ENCODE data around the gene HOMER3.
A peak's percentile ranks its signal among the peaks of the same experiment; 100 is the strongest.

HOMER3 gene

DNA sequence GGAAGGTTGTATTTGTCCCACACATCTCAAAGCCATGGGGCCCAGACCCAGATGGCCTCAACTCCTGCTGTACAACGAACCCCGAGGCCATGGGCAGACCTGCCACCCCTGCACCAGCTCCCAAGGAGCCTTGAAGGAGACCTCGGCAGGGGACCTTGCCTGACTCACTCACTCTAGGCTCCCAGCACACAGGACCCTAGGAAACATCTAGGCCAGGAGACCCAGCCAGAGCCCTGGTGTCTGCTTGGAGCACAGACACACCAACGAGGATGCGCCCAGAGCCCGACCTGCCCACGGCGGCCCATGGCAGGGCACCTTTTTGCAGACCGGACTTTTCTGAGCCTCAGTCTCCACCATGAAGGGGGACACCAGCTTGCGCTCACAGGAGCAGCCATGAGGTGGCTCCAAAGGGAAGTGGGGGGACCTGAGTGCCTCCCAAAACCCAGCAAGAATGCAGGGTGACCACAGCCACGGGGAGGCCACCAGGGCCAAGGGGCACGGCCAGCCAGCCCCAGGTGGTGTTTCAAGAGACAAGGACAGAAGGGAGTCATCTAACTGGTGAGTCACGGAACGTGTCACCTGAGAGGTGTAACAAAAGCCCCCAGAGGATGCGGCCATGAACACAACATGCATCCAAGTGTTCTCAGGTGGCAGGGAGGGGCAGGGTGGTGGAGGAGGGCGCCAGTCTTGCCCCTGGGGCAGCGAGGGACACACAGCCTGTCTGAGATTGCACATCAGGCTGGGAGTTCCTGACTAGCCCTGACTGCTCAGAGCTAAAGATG is 40.1 kb downstream of the HOMER3 start:
- DNase-seq (ENCODE audit: low spot score), result no peak

DNA sequence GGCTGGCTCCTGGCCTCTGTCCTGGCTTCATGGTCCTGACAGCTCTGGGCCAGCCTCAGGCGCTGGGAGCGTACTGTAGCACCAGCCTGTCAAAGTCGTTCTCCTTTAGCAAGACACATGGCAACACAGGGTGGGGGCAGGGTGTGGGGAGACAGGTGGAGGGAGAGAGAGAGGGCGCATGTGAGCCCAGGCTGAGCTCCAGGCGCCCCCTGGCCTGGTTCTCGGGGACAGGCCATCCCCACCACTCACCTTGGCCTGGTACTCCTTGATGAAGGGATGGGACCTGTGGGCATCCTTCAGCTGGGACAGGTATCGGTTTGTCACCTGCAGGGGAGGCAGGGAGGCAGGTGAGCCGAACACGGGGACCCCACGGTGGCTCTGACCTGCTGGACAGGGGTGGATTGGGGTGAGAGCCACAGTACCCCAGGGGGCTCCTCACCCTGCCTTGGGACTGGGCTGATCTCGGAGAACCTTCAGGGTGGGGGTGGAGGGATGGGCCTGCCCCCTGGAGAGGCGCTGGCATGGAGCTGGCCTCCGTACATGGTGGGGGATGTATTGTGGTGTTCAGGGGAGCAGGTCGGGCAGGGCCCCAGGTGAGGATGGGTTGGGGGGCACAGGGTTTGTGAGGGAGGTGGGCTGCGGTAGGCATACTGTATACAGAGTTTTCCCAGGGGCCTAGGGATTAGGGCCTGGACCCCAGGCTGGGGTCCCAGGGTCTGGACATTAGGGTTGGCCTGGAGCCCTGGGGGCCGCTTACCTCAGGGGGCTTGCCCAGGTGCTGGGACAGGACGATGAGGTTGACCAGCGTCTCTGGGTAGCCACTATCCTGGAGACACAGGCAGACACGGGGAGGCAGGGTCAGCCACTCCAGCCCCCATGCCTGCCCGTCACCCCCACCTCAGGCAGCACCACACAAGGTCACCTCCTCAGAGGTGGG is 41.1 kb downstream of the HOMER3 start:
- DNase-seq (ENCODE audit: low spot score), result no peak

DNA sequence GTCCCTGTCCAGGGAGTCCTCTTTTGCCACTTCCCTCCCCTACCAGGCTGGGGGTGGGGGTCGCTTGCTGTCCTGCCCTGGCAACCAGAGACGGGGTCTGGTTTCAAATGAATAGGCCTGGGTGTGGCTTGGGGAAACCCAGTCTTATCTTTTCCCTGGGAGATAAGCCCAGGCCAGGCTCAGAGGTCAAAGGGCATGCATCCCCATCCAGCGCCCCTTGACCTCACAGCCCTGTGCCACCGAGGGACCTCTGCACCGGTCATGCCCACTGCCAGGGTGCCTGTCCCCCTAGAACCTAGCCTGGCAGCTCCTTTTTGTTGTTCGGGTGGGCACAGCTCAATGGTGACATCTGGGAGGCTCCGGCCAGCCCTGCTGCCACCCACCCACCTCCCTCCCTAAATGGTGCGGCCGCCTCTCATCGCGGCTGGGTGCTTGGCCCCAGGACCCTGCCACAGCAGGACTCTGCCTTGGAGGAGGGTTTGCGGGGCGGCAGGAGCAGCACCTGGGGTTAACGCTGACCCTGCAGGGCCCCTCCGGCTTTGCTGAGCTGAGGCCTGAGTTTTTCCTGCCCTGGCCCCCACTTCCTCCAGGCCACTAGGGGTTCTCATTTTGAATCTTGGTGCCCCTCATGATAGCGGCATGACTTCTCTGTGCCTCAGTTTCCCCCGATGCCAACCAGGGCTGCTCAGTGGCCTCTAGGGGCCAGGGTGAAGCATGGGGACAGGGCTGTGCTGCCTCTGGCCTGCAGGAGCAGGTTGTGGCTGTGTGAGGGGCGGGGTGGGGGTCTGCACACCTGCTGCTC is 42.2 kb downstream of the HOMER3 start:
- DNase-seq (ENCODE audit: low spot score), result no peak

DNA sequence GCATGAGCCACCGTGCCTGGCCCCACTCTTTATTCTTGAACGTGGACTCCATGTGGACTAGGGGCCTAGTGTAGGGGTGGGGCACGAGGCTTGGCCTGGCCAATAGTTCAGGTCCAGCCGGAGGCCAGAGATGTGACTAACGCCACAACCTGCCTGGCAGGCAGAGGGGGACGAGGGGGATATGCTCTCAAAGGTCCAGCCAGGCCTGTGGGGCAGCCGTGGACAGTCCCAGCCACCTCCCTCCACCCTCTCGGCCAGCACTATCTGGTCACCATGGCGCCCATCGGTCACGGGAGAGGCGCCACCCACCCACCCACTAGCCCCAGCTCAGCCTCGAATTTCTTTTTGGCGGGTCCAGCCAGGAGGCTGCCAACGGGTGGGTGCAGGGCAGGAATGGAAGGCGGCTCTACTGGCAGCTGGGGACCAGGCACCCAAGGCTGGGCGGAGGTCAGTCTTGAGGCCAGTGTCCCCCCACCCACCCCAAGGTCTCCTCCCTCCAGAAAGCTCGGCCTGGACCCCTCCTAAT is 42.9 kb downstream of the HOMER3 start:
- DNase-seq (ENCODE audit: low spot score), result no peak

DNA sequence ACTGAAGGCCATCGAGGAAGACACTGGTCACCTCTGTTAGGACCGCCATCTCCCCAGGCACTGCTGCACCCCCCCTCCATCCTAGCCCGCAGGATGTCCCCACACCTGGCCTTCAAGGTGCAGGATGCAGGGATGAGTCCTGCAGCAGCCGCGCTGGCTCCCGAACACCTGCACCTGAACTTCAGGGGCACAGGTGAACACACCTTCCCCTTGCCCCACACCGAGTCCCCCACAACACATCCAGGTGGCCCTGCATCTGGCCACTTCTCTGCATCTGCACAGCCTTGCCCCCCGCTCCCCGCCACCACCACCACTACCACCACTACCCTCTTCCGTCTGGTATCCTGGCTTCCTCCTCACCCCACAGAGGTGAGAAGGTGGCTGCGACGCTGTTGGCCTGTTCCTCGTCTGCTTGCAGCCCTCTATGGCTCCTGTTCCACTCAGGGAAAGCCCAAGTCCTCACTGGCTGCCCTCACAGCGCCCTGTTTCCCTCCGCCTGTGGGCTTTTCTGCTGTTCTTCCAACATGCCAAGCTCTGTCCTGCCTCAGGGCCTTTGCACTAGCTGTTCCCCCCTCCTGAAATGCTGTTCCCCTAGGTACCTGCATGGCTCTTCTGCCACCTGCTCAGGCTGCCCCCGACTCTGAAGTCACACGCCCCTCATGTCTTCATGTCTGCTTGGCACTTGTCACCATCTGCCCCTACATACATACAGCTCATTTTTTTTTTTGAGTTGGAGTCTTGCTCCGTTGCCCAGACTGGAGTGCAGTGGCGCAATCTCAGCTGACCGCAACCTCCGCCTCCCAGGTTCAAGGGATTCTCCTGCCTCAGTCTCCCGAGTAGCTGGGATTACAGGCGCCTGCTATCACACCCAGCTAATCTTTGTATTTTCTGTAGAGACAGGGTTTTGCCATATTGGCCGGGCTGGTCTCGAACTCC is 43.7 kb downstream of the HOMER3 start:
- no peak for DNase-seq (ENCODE audit: low spot score)

DNA sequence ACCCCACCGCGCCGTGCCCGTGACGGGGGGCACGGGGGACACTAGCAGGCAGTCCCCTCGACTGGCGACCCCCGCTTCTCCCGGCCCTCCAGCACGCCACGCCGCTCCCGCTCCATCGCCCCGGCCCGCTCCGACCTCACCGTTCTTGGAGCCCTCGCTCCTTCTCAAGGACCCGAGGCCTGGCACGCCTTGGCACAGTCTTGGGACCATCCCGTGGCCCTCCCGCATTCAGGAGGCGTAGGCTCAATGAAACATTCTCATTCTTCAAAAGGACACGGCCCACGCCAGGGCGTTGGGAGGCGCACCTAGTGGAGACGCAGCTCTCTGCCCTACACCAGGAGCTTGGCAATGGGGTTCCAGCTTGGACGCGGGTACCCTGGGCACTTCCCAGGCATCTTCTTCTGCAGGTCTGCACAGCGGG is 44.6 kb downstream of the HOMER3 start:
- peak; percentile 49 for DNase-seq (ENCODE audit: low spot score)

DNA sequence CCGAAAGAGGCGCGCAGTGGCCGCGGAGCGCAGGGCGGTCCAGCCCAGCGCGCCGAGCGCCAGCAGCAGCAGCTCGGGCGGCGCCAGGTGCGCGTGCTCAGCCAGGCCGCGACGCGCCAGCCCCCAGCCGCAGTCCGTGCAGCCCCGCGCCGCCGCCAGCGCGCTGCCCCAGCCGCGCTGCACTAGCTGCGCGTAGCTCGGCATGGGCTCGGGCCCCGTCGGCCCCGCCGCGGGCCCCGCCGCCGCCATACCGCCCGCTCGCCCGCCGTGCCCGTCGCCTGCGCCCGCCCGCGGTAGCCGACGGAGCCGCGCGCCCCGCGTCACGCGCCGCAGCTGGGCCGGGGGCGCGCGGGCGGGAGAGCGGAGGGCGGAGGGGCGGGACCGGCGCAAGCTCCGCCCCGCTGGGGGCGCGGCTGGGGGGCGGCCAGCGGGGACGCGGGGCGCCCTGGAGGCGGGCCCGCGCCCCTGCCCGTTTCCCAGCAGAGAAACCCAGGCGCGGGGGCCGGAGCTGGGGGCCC is 45.1 kb downstream of the HOMER3 start, which contains the start of gene CERS1:
Gene CERS1 (minus strand): TSS at position 335 of the 518 bp plus-strand sequence. CDS start 86 bp downstream, at position 249.
- peak; percentile 60 for DNase-seq (ENCODE audit: low spot score)

DNA sequence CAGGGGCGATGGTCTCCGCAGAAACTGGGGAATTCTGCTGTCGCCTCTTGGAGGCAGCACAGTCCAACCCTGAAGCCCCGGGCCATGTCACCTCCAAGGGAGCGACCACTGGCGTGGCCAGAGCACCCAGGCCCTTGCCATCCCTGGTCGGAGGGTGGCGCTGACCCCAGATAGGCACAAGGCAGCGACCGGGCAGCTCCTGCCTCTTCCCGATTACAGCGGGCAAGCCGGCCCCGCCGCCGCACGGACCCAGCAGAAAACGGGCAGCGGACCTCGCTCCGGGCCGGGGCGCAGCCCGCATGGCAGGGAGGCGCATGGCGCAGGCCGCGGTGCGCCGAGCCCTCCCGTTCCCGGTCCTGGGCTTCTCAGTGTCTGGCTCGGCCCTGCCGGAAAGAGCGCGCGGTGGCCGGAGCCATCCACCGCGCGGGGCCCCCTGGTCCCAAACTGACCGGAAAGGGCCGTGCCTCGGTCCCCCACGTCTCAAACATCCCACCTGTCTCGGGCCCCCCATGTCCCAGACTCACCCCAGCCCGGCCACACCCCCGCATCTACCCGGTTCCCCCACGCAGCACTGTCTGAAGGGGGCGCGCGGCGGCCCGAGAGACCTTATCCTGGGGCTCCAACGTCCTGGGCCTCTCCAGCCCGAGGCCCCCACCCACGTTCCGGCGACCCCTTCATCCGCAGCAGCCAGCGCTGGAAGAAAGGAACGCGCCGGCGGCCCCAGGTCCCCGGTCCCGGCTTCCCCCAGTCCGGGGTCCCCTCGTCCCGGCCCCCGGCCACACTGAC is 45.8 kb downstream of the HOMER3 start:
- peak; percentile 79 for DNase-seq (ENCODE audit: low spot score)

DNA sequence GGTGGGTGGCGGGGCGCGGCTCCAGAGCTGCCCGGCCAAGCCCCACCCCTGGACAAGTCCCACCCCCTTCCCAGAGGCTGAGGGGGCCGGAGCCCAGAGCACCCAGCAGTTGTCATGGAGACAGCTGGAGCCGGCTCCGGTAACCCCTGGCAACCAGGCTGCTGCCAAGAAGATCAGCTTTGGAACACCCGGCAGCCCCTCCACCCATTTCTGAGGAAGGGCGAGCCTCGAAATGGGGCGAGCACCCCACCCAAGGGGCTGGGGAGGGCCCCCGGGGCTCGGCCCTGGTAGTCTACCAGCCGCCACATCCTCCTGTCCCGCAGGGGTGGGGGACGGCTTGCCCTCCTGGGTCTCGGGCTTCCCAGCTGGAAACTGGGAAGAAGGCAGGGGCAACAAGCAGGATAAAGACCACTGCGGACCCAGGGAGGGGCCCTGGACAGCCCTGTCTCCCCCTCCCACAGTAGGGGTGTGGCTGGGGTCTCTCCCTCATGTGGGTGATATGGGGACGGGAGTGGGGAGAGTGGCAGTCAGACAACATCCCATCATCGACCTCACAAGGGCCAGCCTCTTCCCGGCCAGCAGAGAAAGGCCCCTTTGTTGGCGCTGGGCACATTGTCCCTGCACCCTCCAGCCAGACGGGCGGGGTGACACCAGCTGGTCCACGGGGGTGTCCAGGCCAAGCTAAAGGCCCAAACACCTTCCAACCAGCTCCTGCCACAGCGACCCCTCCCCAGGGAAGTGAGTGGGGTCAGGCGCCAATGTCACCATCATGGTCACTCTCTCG is 46.6 kb downstream of the HOMER3 start:
- peak; percentile 83 for DNase-seq (ENCODE audit: low spot score)

DNA sequence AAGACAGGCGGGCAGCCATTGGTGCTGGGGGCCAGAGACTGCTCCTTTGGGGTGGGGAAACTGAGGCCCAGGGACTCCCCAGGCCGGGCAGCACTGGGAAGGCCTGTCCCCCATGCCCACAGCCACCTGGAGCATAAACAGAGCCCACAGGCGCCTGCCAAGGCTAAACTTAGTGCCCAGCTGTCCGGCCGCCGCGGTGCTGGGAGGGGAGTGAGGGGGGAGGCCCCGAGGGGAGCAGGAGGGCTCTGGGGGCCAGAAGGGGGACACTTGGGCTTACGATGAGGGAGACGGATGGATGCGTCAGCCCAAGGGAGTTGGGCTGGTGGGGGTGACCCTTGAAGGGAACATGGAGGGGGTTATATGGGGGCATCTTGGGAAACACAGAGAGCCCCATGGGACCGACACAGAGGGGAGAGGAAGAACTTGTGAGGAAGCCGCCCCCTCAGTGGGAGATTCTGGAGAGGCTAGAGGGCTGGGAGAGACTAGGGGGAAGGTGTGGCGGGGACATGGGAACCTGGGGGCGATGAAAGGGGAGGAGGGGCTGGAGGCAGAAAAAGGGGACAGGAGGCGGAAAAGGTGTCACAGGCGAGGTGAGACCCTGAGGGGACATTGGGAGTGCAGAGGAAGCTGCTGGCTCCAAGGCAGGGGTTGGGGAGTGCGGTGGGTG is 47.3 kb downstream of the HOMER3 start:
- DNase-seq (ENCODE audit: low spot score), result no peak

DNA sequence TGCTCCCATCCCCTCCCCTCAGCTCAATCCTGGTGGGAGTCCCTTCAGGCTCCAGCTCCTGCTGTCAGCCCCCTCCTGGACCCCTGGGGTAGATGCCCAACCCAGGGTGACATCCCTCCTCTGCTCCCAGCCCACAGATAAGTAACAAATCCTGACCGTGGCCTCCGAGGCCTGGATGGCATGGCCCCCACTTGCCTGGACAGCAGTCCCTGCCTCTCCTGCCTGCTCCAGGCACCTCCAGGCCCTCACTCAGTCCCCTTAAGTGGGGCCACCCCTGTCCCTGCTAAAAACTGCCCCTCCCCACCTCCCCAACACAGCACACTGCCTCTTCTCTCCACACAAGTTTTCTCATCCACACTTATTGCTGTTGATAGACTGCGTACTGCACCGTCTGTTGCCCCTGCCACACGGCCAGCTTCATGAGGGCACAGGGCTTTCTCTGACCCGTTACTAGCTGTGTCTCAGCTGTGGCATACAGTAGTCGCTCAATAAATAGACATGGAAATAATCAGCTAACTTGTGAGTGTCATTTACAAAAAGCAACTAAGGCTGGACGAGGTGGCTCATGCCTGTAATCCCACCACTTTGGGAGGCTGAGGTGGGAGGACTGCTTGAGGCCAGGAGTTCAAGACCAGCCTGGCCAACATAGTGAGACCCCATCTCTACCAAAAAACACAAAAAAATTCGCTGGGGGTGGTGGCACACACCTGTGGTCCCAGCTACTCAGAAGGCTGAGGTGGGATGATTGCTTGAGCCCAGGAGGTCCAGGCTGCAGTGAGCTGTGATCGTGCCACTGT is 50.9 kb downstream of the HOMER3 start:
- DNase-seq (ENCODE audit: low spot score), result no peak

DNA sequence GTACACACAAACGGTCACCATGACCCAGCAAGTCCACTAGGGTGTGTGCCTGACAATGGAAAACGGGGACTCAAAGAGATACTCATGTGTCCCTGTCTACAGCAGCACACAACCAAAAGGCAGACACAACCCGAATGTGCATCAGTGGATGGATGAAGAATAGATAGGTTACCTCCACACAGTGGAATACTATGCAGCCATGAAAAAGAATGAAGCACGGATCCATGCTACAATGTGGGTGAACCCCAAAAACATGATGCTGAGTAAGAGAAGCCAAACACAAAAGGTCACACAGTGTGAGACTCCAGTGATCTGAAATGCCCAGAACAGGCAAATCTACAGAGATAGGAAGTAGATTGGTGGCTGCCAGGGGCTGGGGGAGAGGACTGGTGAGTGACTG is 54.0 kb downstream of the HOMER3 start:
- DNase-seq (ENCODE audit: low spot score), result no peak

DNA sequence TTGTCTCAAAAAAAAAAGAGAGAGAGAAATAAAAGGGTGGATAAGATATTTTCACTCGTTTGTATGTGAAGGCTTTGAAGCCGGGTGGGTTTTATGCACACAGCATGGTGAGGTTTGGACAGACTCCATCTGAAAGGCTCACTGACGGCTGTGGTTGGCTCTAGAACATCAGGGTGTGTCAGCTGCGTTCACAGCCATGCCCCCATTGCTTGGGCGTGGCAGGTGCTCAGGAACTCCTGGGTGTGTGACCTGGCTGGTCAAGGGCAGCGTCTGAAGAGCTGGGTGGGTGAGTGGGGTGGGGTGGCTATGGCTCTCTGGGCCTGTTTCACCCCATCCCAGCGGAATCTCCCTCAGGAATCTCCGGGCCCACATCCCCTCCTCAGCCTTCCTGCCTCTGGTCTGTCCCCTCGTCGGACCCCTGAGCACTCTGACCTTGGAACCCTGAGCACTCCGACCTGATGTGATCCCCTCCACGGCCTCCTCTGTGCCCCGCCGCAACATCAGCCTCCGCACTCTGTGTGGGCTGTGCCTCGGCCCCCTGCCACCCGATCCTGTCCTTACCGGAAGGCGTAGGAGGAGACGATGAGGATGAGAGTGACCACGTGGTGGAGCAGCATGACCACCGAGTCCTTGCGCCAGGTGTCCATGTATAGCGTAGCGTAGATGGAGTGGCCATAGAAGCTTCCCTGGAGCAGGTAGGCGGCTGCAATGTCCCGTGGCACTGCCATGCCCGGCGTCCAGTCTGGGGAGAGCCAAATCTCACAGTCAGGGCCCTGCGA is 57.3 kb downstream of the HOMER3 start:
- DNase-seq (ENCODE audit: low spot score), result no peak

DNA sequence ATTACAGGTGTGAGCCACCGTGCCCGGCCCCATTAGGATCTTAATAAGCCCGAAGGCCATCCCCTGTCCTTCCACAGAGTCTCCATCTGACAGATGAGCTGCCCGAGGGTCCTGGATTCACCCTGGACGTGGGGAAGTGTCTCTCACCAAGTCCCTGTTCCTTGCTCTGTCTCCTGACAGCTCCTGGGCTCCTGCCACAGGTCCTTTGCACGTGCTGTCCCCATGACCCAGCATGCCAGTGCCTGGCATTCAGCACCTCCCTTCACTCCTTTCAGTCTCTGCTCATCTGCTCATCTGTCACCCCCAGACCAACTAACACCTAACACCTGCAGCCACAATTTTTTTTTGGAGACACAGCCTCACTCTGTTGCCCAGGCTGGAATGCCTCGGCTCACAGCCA is 59.5 kb downstream of the HOMER3 start:
- DNase-seq (ENCODE audit: low spot score), result no peak

DNA sequence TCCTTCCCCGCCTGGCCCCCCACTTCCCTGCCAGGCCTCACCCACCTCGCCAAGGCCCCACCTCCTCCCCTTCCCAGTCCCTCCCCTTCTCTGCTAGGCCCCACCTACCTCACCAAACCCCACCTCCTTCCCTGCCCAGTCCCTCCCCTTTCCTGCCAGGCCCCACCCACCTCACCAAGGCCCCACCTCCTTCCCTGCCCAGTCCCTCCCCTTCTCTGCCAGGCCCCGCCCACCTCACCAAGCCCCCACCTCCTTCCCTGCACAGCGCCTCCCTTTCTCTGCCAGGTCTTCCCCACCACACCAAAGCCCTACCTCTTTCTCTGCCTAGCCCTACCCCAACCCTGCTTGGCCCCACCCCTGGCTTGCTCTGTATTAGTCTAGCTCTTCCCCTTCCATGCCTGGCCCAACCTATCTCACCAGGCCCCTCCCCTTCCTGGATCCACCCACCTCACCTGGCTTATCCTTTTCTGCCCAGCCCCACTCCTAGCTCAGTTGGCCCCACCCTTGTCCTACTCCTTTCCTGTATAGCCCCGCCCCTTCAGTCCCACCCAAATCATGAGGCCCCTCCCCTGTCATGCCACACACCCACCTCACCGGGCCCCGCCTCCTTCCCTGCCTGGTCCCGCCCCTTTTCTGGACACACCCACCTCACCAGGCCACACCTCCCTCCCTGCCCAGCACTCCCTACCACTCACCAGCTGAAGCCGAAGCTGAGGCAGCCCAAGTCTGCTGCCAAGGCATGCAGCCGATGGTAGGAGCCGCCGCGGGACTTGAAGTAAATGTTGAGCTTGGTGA is 61.2 kb downstream of the HOMER3 start:
- no peak for DNase-seq (ENCODE audit: low spot score)

All from AG08396 (cell line).